GM08714 (cell line): ENCODE measurements around the gene CAMK1.

Experiments
- H3K4me3 ChIP-seq: fragments of 200-500 bp; sonication (Bioruptor generic); 2 replicates; pipeline ENCODE4 v1.5.1; 2014; ENCODE audit warnings: mild to moderate bottlenecking, low read length, inconsistent platforms
- ZNF274 ChIP-seq: IDR thresholded peaks from 2 replicates; pipeline ENCODE4 v1.6.1; 2012; ENCODE audit warnings: mild to moderate bottlenecking, low read depth, low read length

CAMK1 gene

GRCh38 chr3:9770276-9770812 is 597 bp upstream of the CAMK1 start:
- no peak for TF ChIP-seq ZNF274
- H3K4me3 ChIP-seq = no peak overlapping the region

GRCh38 chr3:9769012-9769411 is 735 bp downstream of the CAMK1 start:
- TF ChIP-seq ZNF274 = no peak
- H3K4me3 ChIP-seq = no peak overlapping the region

- no peak for TF ChIP-seq ZNF274
- no peak overlapping the region for H3K4me3 ChIP-seq
Measured at GRCh38 chr3:9768141-9768775, 1.5 kb downstream of the CAMK1 start.

GRCh38 chr3:9767418-9767817 is 2.3 kb downstream of the CAMK1 start:
- no peak overlapping the region for H3K4me3 ChIP-seq
- no peak for TF ChIP-seq ZNF274

- TF ChIP-seq ZNF274 = no peak
- H3K4me3 ChIP-seq = no peak overlapping the region
Measured at GRCh38 chr3:9765865-9766264, 3.9 kb downstream of the CAMK1 start.

GRCh38 chr3:9762871-9763270 is 6.9 kb downstream of the CAMK1 start:
- no peak for TF ChIP-seq ZNF274
- no peak overlapping the region for H3K4me3 ChIP-seq

- TF ChIP-seq ZNF274 = no peak
- no peak overlapping the region for H3K4me3 ChIP-seq
Measured at GRCh38 chr3:9761919-9762318, 7.8 kb downstream of the CAMK1 start.

GRCh38 chr3:9760779-9761505 is 8.8 kb downstream of the CAMK1 start:
- no peak overlapping the region for H3K4me3 ChIP-seq
- no peak for TF ChIP-seq ZNF274

GRCh38 chr3:9757427-9757826 is 12.3 kb downstream of the CAMK1 start:
- no peak for TF ChIP-seq ZNF274
- no peak overlapping the region for H3K4me3 ChIP-seq

- H3K4me3 ChIP-seq = no peak overlapping the region
- TF ChIP-seq ZNF274 = no peak
Measured at GRCh38 chr3:9754678-9755077, 15.1 kb downstream of the CAMK1 start.

GRCh38 chr3:9750556-9751411 is 19.0 kb downstream of the CAMK1 start:
- TF ChIP-seq ZNF274 = no peak
- H3K4me3 ChIP-seq = peak overlapping the region; percentile 76

- TF ChIP-seq ZNF274 = no peak
- peak within 1 kb of the TSS; percentile 76 for H3K4me3 ChIP-seq
Measured at GRCh38 chr3:9749645-9750555, 19.8 kb downstream of the CAMK1 start, which contains the start of gene OGG1. Gene OGG1 (plus strand): TSS chr3:9749952. CDS start chr3:9750287, 335 bp downstream.

GRCh38 chr3:9749296-9749644 is 20.5 kb downstream of the CAMK1 start:
- no peak for TF ChIP-seq ZNF274
- H3K4me3 ChIP-seq = peak overlapping the region; percentile 50; the same call in 1 of the 2 replicates
